ENCODE data around the gene RAD17.

DNA sequence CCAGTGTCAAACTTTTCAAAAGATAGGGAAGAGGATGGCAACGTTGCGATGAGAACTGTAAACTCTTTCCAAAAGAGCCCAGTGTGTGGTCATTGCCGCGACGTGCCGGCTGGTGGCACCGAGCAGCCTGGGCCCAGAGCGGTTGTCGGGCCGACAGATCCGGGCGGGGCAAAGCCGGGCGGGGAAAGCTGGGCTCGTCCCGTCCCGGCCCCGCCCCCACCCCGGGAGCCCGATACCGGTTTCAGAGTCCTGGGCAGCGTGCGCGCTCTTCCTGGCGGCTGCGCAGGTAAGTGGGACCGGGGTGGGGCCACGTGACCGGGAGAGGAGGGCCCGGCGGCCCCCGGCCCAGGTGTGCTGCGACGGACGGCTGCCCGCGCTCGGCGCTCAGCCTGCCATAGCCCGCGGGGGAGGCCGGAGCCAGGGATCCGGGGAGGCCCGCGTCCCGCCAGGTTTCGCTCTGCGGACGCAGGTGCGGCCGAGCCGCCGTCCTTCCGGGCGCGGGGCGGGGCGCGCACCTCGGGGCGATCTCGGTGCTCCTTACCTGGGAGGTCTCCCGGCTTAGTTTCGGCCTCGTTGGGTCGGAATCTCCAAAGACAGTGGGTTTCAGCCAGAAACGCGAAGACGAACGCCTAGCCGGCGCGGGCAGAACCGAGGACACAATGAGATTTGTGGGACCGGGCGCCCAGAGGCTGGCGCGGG lies 45.4 kb downstream of the RAD17 start, which contains the start of gene MARVELD2:
- TF ChIP-seq, protein P1, sequence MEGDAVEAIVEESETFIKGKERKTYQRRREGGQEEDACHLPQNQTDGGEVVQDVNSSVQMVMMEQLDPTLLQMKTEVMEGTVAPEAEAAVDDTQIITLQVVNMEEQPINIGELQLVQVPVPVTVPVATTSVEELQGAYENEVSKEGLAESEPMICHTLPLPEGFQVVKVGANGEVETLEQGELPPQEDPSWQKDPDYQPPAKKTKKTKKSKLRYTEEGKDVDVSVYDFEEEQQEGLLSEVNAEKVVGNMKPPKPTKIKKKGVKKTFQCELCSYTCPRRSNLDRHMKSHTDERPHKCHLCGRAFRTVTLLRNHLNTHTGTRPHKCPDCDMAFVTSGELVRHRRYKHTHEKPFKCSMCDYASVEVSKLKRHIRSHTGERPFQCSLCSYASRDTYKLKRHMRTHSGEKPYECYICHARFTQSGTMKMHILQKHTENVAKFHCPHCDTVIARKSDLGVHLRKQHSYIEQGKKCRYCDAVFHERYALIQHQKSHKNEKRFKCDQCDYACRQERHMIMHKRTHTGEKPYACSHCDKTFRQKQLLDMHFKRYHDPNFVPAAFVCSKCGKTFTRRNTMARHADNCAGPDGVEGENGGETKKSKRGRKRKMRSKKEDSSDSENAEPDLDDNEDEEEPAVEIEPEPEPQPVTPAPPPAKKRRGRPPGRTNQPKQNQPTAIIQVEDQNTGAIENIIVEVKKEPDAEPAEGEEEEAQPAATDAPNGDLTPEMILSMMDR (IDR thresholded peaks at IDR 0.05; ENCODE audit: insufficient read depth, low read length, poor library complexity, severe bottlenecking): no peak
- no peak for TF ChIP-seq EZH2phosphoT487 (conservative IDR thresholded peaks at IDR 0.05; ENCODE audit: low read length)

Measured in SU-DHL-6 (cell line).